HG02970 (cell line): ENCODE measurements around the gene SGTA.

ENCODE experiments used
- ATAC-seq: cut with Tn5 transposase; IDR thresholded peaks from one replicate; pipeline ENCODE4 v1.9.1; 2021; ENCODE audit warnings: mild to moderate bottlenecking, moderate library complexity, moderate number of reproducible peaks; ENCODE audit not compliant: unreplicated experiment, low FRiP score

SGTA gene

DNA sequence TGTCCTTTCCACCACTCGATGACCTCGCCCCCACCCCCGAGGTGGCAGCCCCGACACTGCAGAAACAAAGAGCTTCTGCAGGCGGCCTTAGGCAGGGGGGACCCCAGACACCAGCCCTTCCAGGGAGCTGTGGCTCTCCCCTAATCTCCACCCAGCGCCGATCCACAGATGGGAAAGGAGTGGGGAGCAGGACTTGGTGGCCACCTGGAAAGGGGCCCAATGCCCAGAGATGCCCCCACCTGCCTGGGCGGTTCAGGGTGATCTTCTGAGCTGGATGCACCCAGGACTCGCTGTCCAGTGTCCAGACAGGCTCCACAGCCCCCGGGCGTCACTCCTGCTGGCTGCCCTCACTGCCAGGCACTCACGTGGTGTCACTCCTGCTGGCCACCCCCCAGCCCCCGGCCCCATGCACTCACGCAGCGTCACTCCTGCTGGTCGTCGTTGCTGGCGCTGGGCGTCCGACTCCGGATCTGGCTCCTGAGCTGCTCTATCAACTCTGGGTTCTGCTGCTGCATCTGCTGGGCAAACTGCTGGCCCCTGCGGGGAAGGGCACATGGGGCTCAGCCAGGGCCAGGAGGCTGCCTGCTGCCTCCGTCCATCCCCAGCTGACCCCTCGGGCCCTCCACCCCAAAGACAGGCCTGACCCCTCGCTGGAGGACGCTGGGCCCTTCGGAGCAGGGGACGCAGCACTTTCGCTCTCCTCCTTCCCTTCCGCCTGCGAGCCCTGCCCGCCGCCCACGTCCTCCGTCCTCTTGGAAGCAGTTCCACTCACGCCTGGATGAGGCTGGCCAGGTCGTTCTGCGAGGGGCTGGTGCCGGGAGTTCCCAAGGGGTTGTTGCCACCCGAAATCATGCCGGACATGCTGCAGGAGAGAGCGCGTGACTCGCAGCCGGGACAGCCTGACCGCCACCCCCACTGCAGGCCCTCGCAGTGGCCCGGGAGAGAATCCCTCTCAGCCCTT lies 25.9 kb downstream of the SGTA start:
- no peak for ATAC-seq

GRCh38 chr19:2756477-2756876 lies 26.6 kb downstream of the SGTA start:
- ATAC-seq = no peak

GRCh38 chr19:2755811-2756210 lies 27.3 kb downstream of the SGTA start:
- no peak for ATAC-seq

- no peak for ATAC-seq
Observed at GRCh38 chr19:2755448-2755705, 27.7 kb downstream of the SGTA start.

DNA sequence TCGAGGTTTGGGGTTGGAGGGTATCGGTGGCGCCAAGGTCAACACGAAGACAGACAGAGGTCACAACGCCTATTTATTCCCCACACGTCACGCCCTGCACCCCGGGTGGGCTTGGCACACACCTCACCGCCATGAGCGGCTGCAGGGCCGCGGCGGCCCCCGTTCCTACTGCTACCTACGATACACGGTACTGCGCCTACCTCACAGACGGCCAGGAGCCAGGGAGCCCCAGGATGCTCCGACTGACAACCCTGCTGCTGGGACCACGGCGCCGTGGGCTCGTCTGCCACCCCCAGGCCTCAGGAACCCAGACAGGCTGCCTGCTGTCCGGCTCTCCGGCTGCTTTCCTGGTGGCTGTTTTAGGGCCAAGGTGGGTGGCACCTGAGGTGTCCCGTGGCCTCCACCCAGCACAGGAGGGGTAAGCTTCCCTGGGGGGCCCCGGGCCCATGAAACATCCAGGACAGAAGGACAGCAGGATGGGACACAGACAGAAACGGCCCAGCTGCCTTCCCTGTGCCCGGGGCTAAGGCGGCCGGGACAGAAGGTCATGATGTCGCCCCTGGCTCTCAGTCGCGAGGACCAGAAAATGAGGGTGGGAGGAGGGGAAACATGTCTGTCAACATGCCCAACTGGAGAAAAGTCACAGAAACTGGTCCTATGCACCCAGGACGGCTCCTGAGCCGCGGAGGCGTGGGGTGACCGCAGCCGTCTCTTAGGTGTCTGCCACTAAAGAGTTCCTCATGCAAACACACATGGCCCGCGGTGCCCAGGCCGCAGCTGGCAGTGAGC lies 28.2 kb downstream of the SGTA start:
- no peak for ATAC-seq

- no peak for ATAC-seq
Observed at GRCh38 chr19:2751438-2751830, 31.6 kb downstream of the SGTA start.

DNA sequence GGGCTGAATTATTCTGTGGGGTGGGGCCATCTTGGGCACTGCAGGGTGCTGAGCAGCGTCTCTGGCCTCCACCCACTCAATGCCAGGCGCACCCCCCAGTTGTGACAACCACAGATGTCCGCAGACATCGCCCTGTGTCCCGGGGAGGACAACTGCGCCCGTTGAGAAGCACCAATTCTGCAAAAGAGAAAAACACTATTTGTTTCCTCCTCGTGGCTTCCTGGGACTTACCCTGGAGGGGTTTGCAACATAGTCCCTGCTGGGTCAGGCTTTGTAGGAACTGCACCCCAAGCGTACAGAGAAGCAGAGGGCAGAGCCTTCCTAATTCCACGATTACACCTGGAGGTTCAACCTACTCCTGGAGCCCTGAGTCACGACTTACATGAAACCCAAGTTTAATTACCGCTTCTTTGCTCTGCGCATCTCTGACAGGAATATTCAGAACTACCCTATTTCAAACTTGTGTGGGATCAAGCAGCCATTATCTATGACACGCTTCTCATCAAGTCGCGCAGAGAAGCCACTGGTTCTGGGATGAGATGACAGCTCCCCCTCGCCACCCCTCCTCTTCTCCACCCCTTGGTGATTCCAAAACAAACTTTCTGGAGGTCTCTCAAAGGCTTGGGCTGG lies 32.1 kb downstream of the SGTA start:
- no peak for ATAC-seq

GRCh38 chr19:2747349-2747748 lies 35.7 kb downstream of the SGTA start:
- no peak for ATAC-seq

- ATAC-seq = no peak
Observed at GRCh38 chr19:2744113-2744512, 39.0 kb downstream of the SGTA start.

GRCh38 chr19:2743099-2743498 lies 40.0 kb downstream of the SGTA start:
- ATAC-seq = no peak

DNA sequence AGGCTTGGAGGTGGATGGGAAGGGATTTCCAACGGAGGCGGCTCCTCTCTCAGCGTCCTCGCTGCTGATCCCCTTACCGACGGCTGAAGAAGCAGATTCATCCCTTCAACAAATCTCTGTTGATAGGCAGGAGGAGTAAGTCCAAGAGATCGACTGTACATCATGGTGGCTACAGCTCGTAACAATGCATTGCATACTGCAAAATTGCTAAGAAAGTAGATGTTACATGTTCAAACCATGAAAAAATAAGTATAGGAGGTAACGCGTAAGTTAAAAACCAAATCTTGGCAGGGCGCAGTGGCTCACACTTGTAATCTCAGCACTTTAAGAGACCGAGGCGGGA lies 42.8 kb downstream of the SGTA start:
- no peak for ATAC-seq

GRCh38 chr19:2739602-2740313 lies 43.3 kb downstream of the SGTA start, which contains the start of gene SLC39A3:
TSS of gene SLC39A3 (minus strand) at chr19:2740017. CDS start at chr19:2737257, 2,760 bp downstream.
- ATAC-seq = peak; percentile 91

GRCh38 chr19:2736550-2737190 lies 46.4 kb downstream of the SGTA start:
- no peak for ATAC-seq

DNA sequence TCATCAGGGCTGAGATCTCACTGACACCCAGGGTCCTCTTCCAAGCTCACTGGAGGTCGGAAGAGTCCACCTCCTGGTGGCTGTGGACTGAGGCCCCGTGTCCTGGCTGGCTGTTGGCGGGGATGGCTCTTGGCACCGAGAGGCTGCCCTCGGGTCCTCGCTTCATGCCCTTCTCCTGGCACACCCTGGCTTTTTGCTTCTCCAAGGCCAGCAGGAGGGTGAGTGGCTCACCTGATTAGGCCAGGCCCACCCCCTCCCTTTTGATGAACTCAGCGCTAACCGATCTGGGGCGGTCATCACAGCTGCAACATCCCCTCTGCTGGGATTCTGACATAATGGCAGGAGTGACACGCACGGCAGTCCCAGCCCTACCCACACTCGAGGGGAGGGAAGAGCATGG lies 47.7 kb downstream of the SGTA start:
- ATAC-seq = no peak

DNA sequence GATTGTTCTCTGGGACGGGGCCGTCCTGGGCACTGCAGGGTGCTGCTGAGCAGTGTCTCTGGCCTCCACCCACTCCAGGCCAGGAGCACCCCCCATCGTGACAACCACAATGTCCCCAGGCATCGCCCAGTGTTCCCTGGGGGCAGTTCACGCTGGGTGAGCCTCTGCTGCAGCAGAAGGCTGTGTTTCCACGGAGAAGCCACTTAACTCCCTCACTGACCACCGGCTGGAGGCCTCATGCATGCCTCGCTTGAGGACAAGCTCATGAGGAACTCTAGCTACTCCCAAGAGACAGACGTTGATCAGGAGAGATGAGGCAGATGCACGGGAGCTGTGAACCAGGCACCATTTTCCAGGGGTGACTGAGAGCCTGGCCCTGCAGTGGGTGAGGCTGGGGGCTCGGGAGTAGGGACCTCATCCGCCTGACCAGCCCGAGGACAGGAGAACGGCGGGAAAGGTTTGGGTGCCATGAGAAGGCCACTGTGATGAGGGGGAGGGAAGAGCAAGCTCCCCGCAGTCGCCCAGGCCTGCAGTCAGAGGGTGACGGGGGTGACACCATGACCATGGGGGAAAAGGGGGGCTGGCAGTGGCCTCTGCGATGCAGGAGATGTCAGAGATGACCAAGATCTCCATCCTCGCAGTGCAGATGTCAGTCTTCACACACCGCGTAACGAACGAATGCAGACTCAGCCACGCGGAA lies 48.3 kb downstream of the SGTA start:
- ATAC-seq = no peak

- ATAC-seq = no peak
Observed at GRCh38 chr19:2733930-2734588, 49.0 kb downstream of the SGTA start.

DNA sequence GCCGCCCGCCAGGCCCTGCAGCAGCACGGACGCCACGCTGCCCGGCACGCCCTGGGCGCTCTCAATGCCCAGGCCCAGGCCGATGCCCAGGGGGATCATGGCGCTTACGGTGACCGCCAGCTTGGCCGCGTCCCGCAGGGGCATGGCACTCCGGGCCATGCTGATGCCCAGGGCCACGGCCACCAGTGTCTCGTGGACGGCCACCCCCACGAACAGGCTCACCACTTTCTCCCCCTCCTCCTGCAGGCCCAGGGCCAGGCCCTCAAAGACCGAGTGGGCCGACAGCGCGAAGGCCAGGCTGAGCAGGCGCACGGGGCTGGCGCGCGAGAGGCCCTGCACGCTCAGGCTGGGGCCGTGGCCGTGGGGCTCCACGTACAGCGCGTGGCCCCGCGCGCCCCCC lies 50.2 kb downstream of the SGTA start:
- ATAC-seq = no peak

- no peak for ATAC-seq
Observed at GRCh38 chr19:2732157-2732725, 50.8 kb downstream of the SGTA start.
